Ovary (tissue), 3 donors: ENCODE results near the gene SETD2.

Experiments
- POLR2A ChIP-seq: fragments of 450-650 bp; IDR thresholded peaks from one replicate; pipeline ENCODE4 v1.6.1; 2017; ENCODE audit warnings: antibody characterized with exemption, mild to moderate bottlenecking, moderate library complexity
- TF ChIP-seq, protein P1 (sequence below), 3 donors: fragments of 450-650 bp in 2 of 3; fragments of 200-600 bp in 1 of 3; IDR thresholded peaks; one replicate each; pipeline versions ENCODE4 v1.5.1 to v1.8.0; 2016 to 2022; ENCODE audit warnings: antibody characterized with exemption in 3 of 3, mild to moderate bottlenecking in 1 of 3
- donor health status: DM: no; HTN: no; CAD: no.

DNA sequence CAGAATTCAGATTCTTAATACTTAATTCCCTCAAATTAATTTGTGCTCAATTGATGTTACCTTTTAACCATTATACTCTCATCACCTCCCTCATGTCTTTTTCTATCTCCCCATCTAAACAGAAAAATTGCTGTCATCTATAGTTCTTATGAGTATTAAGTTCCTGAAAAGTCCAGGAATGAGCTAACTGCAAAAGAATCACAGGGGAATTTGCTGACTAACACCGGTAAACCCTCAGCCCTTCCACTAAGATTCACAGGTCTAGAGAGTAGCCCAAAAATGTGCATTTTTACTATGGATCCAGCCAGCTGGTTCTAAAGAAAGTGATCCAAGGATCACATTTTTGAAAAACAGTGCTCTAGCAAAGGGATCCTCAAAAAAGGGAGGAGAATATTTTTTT is 67.0 kb downstream of the SETD2 start:
- TF ChIP-seq, protein P1, sequence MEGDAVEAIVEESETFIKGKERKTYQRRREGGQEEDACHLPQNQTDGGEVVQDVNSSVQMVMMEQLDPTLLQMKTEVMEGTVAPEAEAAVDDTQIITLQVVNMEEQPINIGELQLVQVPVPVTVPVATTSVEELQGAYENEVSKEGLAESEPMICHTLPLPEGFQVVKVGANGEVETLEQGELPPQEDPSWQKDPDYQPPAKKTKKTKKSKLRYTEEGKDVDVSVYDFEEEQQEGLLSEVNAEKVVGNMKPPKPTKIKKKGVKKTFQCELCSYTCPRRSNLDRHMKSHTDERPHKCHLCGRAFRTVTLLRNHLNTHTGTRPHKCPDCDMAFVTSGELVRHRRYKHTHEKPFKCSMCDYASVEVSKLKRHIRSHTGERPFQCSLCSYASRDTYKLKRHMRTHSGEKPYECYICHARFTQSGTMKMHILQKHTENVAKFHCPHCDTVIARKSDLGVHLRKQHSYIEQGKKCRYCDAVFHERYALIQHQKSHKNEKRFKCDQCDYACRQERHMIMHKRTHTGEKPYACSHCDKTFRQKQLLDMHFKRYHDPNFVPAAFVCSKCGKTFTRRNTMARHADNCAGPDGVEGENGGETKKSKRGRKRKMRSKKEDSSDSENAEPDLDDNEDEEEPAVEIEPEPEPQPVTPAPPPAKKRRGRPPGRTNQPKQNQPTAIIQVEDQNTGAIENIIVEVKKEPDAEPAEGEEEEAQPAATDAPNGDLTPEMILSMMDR (IDR thresholded peaks at IDR 0.05) = no peak
- TF ChIP-seq POLR2A = no peak
